Suprapubic skin (tissue), 4 donors: ENCODE measurements around the gene XYLT1. TPM values are rescaled to one million over a fixed set of nuclear protein-coding genes. Genes with fewer than 3 reads are reported as not detected.

Source experiments
- DNase-seq, 2 donors: peaks; one replicate each; pipeline ENCODE4 v3.0.0-alpha.2; 2019; ENCODE audit warnings: low spot score in 2 of 2
- H3K27ac ChIP-seq: fragments of 200-600 bp; sonication (generic); one replicate; pipeline ENCODE4 v1.5.1; 2019
- H3K27me3 ChIP-seq: fragments of 200-600 bp; sonication (generic); one replicate; pipeline ENCODE4 v1.5.1; 2019
- H3K36me3 ChIP-seq: fragments of 200-600 bp; sonication (generic); one replicate; pipeline ENCODE4 v1.5.1; 2019
- H3K4me1 ChIP-seq: fragments of 200-600 bp; sonication (generic); one replicate; pipeline ENCODE4 v1.5.1; 2019
- H3K4me3 ChIP-seq: fragments of 200-600 bp; sonication (generic); one replicate; pipeline ENCODE4 v1.5.1; 2019; ENCODE audit warnings: mild to moderate bottlenecking
- H3K9me3 ChIP-seq: fragments of 200-600 bp; sonication (generic); one replicate; pipeline ENCODE4 v1.5.1; 2019
- EP300 ChIP-seq: sonication (generic); formaldehyde crosslinking; IDR thresholded peaks from one replicate; pipeline ENCODE4 v1.6.1; 2017; ENCODE audit warnings: antibody characterized with exemption
- POLR2A ChIP-seq, 2 donors: fragments of 450-650 bp; IDR thresholded peaks; one replicate each; pipeline ENCODE4 v1.6.1; 2017; ENCODE audit warnings: antibody characterized with exemption in 2 of 2, mild to moderate bottlenecking in 2 of 2, moderate library complexity in 2 of 2
- POLR2AphosphoS5 ChIP-seq, 3 donors: sonication (generic); formaldehyde crosslinking; IDR thresholded peaks; one replicate each; pipeline ENCODE4 v1.6.1; 2017; ENCODE audit warnings: antibody characterized with exemption in 3 of 3
- WGBS: methylation state at CpG from one replicate; pipeline ENCODE4 v1.1.5; 2018; 5-methylcytosine and 5-hydroxymethylcytosine counted together
- total RNA-seq, 4 donors: library from RNA; depleted of rRNA; stranded (reverse); fragments of >200 nt; gene quantifications; one replicate each; pipeline ENCODE4 v1.1.0, GENCODE V29; 2016
- TF ChIP-seq, protein P1 (sequence below), 2 donors: fragments of 200-600 bp in 1 of 2; fragments of 450-650 bp in 1 of 2; sonication (generic) in 1 of 2; IDR thresholded peaks; one replicate each; pipeline ENCODE4 v1.5.1; 2016 to 2019; ENCODE audit warnings: antibody characterized with exemption in 2 of 2, mild to moderate bottlenecking in 1 of 2, moderate library complexity in 1 of 2

The XYLT1 gene
- total RNA-seq, 4 donors from 2014 or later, result 23.5 to 30.6 (median 25.7) TPM

DNA sequence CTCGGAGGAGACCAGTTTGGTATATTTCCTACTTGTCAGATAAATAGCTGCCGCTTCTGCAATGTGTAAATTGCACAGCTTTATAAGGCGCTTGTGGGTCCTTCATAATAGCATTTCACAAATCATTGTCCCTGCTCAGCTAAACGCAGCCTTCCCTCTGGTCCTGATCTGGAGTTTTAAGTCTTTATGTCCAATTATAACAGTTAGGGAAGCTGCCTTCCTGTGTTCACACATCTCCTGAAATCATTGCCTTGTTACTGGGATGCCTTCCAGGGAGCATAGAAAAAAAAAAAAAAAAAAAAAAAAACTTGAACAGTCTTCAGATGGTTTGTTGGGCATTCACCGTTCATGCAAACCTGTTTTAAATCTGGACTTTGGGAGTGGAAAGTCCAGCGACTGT lies 342.0 kb downstream of the XYLT1 start:
- peaks cover 22% of the 10 kb centered on the region for H3K36me3 ChIP-seq
- TF ChIP-seq EP300, result no peak
- TF ChIP-seq POLR2A (IDR thresholded peaks at IDR 0.05), result no peak
- TF ChIP-seq, protein P1, sequence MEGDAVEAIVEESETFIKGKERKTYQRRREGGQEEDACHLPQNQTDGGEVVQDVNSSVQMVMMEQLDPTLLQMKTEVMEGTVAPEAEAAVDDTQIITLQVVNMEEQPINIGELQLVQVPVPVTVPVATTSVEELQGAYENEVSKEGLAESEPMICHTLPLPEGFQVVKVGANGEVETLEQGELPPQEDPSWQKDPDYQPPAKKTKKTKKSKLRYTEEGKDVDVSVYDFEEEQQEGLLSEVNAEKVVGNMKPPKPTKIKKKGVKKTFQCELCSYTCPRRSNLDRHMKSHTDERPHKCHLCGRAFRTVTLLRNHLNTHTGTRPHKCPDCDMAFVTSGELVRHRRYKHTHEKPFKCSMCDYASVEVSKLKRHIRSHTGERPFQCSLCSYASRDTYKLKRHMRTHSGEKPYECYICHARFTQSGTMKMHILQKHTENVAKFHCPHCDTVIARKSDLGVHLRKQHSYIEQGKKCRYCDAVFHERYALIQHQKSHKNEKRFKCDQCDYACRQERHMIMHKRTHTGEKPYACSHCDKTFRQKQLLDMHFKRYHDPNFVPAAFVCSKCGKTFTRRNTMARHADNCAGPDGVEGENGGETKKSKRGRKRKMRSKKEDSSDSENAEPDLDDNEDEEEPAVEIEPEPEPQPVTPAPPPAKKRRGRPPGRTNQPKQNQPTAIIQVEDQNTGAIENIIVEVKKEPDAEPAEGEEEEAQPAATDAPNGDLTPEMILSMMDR (IDR thresholded peaks at IDR 0.05), result no peak
- no peak for TF ChIP-seq POLR2AphosphoS5 (IDR thresholded peaks at IDR 0.05)
- no peak for DNase-seq

DNA sequence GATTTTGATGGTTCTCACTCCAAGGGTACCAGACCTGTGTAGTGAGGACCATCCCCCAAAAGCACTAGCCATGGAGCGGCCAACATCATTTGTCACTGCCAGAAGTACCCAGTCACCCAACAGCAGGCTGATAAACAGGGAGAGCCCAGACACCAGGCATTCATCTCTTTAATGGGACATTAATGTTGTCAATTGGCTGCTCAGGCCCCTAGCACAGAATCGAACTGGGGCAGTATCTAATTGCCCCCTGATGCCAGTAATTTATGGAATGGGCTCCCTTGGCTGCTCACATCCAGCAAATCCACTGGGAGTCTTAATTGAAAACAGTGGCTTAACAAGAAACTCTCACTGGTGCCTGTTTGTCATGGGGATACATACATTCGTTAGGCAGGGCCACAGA lies 344.6 kb downstream of the XYLT1 start:
- TF ChIP-seq POLR2A (IDR thresholded peaks at IDR 0.05), result no peak
- H3K9me3 ChIP-seq, result no peaks in the 10 kb centered on the region
- 67% methylated on average over 3 of the region's 3 CpGs for WGBS
- H3K4me1 ChIP-seq, result no peaks in the 10 kb centered on the region
- H3K36me3 ChIP-seq, result peaks cover 11% of the 10 kb centered on the region
- DNase-seq, result no peak
- no peaks in the 10 kb centered on the region for H3K27me3 ChIP-seq
- no peak overlapping the region for H3K27ac ChIP-seq
- H3K4me3 ChIP-seq, result no peak overlapping the region

More for the DNA sequence above, 342.0 kb downstream of the XYLT1 start:
- H3K27me3 ChIP-seq, result no peaks in the 10 kb centered on the region
- H3K27ac ChIP-seq, result no peak overlapping the region
- H3K4me1 ChIP-seq, result no peaks in the 10 kb centered on the region
- H3K4me3 ChIP-seq, result no peak overlapping the region
- no peaks in the 10 kb centered on the region for H3K9me3 ChIP-seq
- WGBS, result 70% methylated on average over 6 of the region's 6 CpGs

DNA sequence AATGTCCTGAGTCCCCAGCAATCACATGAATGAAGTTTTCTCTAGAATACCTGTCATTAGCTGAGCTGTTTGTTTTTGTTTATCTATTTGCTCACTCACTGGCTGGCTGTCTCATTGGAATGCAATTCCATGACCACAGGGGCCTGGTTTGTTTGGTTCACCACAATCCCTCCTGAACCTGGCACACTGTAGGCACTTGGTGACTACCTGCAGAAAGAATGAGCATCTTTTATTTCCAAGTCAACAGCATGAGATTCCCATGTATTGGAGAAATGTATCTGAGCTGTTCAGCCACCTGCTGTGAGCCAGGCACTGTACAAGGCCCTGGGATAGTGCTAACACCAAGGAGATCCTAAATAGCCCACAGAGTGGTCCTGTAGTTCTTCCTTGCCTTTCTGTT lies 345.1 kb downstream of the XYLT1 start:
- DNase-seq, result no peak
- Histone ChIP-seq H3K4me1 (no peaks in the 10 kb centered on the region), H3K4me3 (no peak overlapping the region), H3K36me3 (peaks cover 11% of the 10 kb centered on the region), H3K9me3 (no peaks in the 10 kb centered on the region), H3K27ac (no peak overlapping the region), H3K27me3 (no peaks in the 10 kb centered on the region)
- TF ChIP-seq POLR2A (IDR thresholded peaks at IDR 0.05), result no peak
- no peak for TF ChIP-seq EP300
- TF ChIP-seq POLR2AphosphoS5 (IDR thresholded peaks at IDR 0.05), result no peak
- TF ChIP-seq, protein P1 (IDR thresholded peaks at IDR 0.05), result no peak

- H3K4me1 ChIP-seq, result no peaks in the 10 kb centered on the region
- no peak overlapping the region for H3K27ac ChIP-seq
- WGBS, result 85% methylated on average over 5 of the region's 5 CpGs
- TF ChIP-seq POLR2AphosphoS5 (IDR thresholded peaks at IDR 0.05) (no peak), POLR2A (IDR thresholded peaks at IDR 0.05) (no peak), EP300 (no peak)
- TF ChIP-seq, protein P1 (IDR thresholded peaks at IDR 0.05), result no peak
- H3K4me3 ChIP-seq, result no peak overlapping the region
- H3K27me3 ChIP-seq, result no peaks in the 10 kb centered on the region
- H3K36me3 ChIP-seq, result peaks cover 11% of the 10 kb centered on the region
- no peak for DNase-seq
- H3K9me3 ChIP-seq, result no peaks in the 10 kb centered on the region
Measured at GRCh38 chr16:17117906-17118577, 352.7 kb downstream of the XYLT1 start.

- DNase-seq, result no peak
- H3K27me3 ChIP-seq, result no peaks in the 10 kb centered on the region
- 88% methylated on average over 4 of the region's 4 CpGs for WGBS
- no peak overlapping the region for H3K27ac ChIP-seq
- peaks cover 11% of the 10 kb centered on the region for H3K36me3 ChIP-seq
- TF ChIP-seq POLR2A (IDR thresholded peaks at IDR 0.05), result no peak
- TF ChIP-seq POLR2AphosphoS5 (IDR thresholded peaks at IDR 0.05), result no peak
- TF ChIP-seq EP300, result no peak
- TF ChIP-seq, protein P1 (IDR thresholded peaks at IDR 0.05), result no peak
- no peaks in the 10 kb centered on the region for H3K9me3 ChIP-seq
- H3K4me1 ChIP-seq, result no peaks in the 10 kb centered on the region
- H3K4me3 ChIP-seq, result no peak overlapping the region
Measured at GRCh38 chr16:17116595-17117322, 354.0 kb downstream of the XYLT1 start.
